AG10803 (cell line): ENCODE results near the gene PTPRG.

Experiments used
- DNase-seq: peaks from one replicate; pipeline ENCODE4 v3.0.0; 2010; ENCODE audit warnings: low read depth
- H3K4me3 ChIP-seq: 2 replicates; pipeline ENCODE4 v1.5.1; 2011; ENCODE audit warnings: mild to moderate bottlenecking, low read length, control low read depth
- TF ChIP-seq, protein P1 (sequence below): conservative IDR thresholded peaks from 2 replicates; pipeline ENCODE4 v1.5.1; 2011; ENCODE audit warnings: mild to moderate bottlenecking, low read length, control low read depth, inconsistent platforms

Gene PTPRG

DNA sequence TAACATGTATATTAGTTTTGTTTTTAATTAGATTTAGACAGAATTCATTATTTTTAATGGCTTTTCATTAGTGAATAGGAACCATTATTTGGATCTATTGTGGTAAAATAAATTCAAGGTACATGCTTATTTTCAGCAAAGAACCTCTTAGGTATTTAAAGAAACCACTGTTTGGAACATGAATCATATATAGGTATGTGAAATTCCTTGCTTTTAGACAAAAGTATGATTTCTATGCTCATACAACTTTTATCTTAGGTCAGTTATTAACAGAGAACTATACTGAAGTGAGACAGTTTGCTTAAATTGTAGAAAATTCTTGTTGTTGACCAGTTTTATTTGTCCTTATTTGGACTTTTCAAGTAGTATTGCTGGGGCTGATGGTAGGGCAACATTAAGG is 422.1 kb downstream of the PTPRG start:
- H3K4me3 ChIP-seq = no peak overlapping the region
- no peak for DNase-seq
- TF ChIP-seq, protein P1, sequence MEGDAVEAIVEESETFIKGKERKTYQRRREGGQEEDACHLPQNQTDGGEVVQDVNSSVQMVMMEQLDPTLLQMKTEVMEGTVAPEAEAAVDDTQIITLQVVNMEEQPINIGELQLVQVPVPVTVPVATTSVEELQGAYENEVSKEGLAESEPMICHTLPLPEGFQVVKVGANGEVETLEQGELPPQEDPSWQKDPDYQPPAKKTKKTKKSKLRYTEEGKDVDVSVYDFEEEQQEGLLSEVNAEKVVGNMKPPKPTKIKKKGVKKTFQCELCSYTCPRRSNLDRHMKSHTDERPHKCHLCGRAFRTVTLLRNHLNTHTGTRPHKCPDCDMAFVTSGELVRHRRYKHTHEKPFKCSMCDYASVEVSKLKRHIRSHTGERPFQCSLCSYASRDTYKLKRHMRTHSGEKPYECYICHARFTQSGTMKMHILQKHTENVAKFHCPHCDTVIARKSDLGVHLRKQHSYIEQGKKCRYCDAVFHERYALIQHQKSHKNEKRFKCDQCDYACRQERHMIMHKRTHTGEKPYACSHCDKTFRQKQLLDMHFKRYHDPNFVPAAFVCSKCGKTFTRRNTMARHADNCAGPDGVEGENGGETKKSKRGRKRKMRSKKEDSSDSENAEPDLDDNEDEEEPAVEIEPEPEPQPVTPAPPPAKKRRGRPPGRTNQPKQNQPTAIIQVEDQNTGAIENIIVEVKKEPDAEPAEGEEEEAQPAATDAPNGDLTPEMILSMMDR = no peak

DNA sequence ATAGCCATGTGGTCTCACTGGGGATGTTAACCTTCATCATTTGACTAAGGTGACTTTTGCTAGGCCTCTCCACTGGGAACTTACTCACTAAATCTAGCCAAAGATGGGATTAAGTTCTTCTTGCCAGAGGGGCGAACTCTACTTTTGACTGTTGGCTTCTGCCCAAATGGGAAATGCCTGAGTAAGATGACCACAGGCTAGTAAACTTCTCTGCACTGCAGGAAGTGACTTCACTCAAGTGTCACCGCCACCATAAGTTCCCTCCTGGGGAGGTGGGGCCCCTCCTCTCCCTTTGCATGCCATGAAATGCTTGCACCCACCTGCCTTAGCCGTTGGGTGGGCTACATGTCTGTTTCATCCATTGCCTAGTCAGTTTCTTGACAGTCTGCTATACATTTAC is 423.6 kb downstream of the PTPRG start:
- TF ChIP-seq, protein P1 = no peak
- H3K4me3 ChIP-seq = no peak overlapping the region
- peak; percentile 55 for DNase-seq

DNA sequence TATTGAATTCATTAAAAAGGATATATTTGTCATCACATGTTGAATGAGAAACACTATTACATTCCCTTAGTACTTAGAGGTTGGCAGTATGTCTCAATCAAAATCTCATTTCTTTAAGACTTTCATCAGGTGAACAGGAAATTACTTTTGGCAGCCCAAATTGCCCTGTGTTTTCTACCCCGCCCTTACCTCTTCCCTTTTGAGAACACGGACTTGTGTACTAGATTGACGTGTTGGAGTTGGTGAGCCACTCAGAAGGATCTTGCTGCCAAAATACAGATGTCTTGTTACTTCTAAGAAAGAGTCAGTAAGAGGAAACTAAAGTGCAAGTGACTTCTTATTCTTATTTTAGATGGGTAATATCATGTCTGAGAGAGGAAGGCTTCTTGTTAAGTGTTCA is 425.1 kb downstream of the PTPRG start:
- no peak for DNase-seq
- TF ChIP-seq, protein P1 = no peak
- H3K4me3 ChIP-seq = no peak overlapping the region

DNA sequence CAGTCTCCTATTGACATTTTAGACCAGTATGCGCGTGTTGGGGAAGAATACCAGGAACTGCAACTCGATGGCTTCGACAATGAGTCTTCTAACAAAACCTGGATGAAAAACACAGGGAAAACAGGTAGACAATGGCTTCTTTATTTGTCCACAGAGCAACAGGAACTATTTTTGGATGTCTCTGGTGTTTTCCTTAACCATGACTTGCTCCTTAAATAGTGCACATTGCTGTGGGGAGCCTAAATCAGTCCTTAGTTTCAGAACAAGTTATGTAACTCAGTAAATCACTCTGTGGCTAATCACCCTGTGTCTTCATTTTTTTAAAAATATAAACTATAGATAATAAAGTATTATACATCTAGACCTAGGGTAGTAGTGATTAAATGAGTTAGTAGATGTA is 428.3 kb downstream of the PTPRG start:
- H3K4me3 ChIP-seq = no peak overlapping the region
- DNase-seq = no peak
- TF ChIP-seq, protein P1 = no peak

DNA sequence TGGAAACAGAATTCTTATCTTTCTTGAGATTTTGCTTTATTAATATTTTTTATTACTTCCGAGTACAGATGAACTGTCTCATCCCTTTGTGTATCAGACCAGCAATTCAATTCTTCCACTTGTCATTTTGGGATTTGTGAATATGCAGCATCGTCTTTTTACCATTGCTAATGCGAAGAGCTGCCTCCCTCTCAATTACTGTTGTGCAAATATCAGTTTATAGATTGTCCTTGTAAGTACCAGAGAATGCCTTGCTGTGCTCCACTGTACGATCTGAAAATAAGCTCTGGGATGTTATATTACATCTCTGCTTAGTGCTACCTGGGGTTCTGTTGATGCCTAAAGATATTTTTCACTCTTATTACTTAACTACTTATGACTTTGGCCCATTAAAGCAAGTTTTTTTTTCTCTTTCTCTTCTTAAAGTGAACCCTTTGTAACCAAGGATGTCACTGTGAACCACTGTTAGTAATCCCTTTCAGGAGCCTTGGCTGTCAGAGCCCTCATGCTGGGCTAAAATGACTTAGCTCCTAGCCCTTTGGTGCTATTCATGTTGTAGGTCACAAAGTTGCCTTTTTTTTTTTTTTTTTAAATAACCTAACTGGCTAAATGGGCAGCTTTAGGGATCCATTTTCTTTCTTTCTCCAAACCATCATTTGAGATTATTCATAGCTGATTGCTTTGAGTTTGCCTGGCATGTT is 429.1 kb downstream of the PTPRG start:
- TF ChIP-seq, protein P1 = no peak
- no peak for DNase-seq

DNA sequence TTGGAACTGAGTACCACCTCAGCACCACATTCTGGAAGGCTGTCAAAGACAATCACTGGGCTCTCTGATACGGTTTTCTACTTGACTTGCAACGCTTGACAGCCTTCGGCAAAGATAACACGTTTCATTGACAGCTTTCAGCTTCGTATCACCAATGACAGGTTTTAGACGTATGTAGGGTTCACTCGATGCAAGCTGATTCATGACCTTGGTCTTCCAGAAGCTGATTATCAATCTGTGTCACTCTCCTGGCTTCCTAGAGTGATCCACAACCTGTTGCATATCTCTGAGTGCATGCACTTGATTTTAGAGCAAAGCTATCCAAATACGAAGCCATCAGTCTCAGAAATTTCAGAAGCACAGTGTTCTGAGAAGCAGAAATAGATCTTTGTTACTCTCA is 430.3 kb downstream of the PTPRG start:
- no peak for DNase-seq
- no peak overlapping the region for H3K4me3 ChIP-seq
- TF ChIP-seq, protein P1 = no peak

More for the DNA sequence above, 429.1 kb downstream of the PTPRG start:
- H3K4me3 ChIP-seq = no peak overlapping the region

DNA sequence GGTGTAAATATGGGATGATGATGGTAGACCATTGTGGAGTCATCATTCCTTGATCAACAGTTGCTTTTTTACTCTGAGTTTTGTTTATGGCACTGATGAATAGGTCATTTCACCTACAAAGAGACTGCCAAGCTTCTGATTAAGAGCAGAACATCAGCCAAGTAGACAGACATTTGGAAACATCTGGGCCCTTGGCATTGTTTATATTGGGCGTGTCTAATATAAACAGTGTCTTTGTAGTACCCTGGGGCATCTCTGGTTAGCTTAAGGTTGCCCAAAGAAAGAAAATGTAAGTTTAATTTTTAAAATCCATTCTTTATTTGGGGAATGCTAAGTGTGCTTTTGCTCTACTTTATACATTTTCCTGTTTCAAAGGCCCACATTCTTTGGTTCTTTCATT is 435.0 kb downstream of the PTPRG start:
- no peak overlapping the region for H3K4me3 ChIP-seq
- TF ChIP-seq, protein P1 = no peak
- DNase-seq = no peak
